Right lobe of liver (tissue), 6 donors: ENCODE results near the gene CDCP2. TPM values are rescaled to one million over a fixed set of nuclear protein-coding genes. Genes with fewer than 3 reads are reported as not detected.
A peak's percentile ranks its signal among the peaks of the same experiment; 100 is the strongest.

Source experiments
- ATAC-seq, 4 donors: fragments of 200-7000 bp; cut with Tn5 transposase; one replicate each; pipeline ENCODE4 v1.9.1; 2020; ENCODE audit warnings: mild to moderate bottlenecking in 4 of 4, moderate library complexity in 4 of 4
- DNase-seq, 3 donors: peaks; one replicate each; pipeline ENCODE4 v3.0.0-alpha.2; 2020
- H3K27ac ChIP-seq, 3 donors: fragments of 200-600 bp; one replicate each; pipeline ENCODE4 v1.8.0; 2022
- H3K27me3 ChIP-seq, 2 donors: fragments of 200-600 bp; one replicate each; pipeline ENCODE4 v1.8.0; 2022
- H3K36me3 ChIP-seq, 4 donors: fragments of 200-600 bp; sonication (generic) in 1 of 4; one replicate each; pipeline versions ENCODE4 v1.5.1 to v1.8.0; 2017 to 2022; ENCODE audit warnings: control low read depth in 1 of 4
- H3K4me1 ChIP-seq, 4 donors: fragments of 200-600 bp; sonication (generic) in 1 of 4; one replicate each; pipeline versions ENCODE4 v1.5.1 to v1.8.0; 2017 to 2022; ENCODE audit warnings: control low read depth in 1 of 4
- H3K4me3 ChIP-seq, 3 donors: fragments of 200-600 bp; one replicate each; pipeline ENCODE4 v1.8.0; 2022
- H3K9me3 ChIP-seq, 4 donors: fragments of 200-600 bp; sonication (generic) in 1 of 4; one replicate each; pipeline versions ENCODE4 v1.5.1 to v1.8.0; 2017 to 2022; ENCODE audit warnings: control low read depth in 1 of 4
- CTCF ChIP-seq, 4 donors: fragments of 200-600 bp in 3 of 4; fragments of 450-650 bp in 1 of 4; IDR thresholded peaks; one replicate each; pipeline versions ENCODE4 v1.5.1 to v1.8.0; 2016 to 2022; ENCODE audit warnings: antibody characterized with exemption in 4 of 4, mild to moderate bottlenecking in 2 of 4
- POLR2A ChIP-seq: fragments of 450-650 bp; IDR thresholded peaks from one replicate; pipeline ENCODE4 v1.6.1; 2017; ENCODE audit warnings: antibody characterized with exemption, mild to moderate bottlenecking
- WGBS: methylation state at CpG from one replicate; pipeline ENCODE4 v1.1.6; 2018; ENCODE audit warnings: low coverage, low lambda C conversion rate; ENCODE audit not compliant: insufficient coverage; ENCODE audit errors: missing lambda C conversion rate; 5-methylcytosine and 5-hydroxymethylcytosine counted together
- intact Hi-C, 2 donors: fragments of 100-400 bp; cut with DNase I; formaldehyde crosslinking; loops; one replicate each; pipeline versions ENCODE4 v1.11.2 to v1.14.1; 2022
- total RNA-seq, 6 experiments: library from RNA; depleted of rRNA in 2 of 6; stranded (reverse); fragments of >200 nt in 2 of 6; fragmentation: NEBNext Ultra II Directional in 3 of 6; extraction: Animal tissue kit (Norgen Biotek cat#: 25700) in 3 of 6; gene quantifications; one replicate each; pipeline versions ENCODE4 v1.1.0 to v1.2.4, GENCODE V29; 2016 to 2023
- donor health status: DM: no; HTN: yes; CAD: no.
- donor health status: DM: no; HTN: no; CAD: no.
- donor health status: DM: no; HTN: no; CAD: no.
- donor health status: DM: no; HTN: yes; CAD: no.
- donor health status: DM: no; HTN: yes; CAD: no.

Gene CDCP2
- total RNA-seq, 6 experiments from 2014 or later: not detected

- no peaks in the 10 kb centered on the region for H3K27me3 ChIP-seq
- intact Hi-C loops: no loop called here
- no peaks in the 10 kb centered on the region for H3K9me3 ChIP-seq
- H3K27ac ChIP-seq: no peak overlapping the region
- no peak for TF ChIP-seq CTCF (IDR thresholded peaks at IDR 0.05)
- TF ChIP-seq POLR2A: no peak
- ATAC-seq (no peak), DNase-seq (no peak)
- H3K4me1 ChIP-seq: peaks cover 0 to 12% (median 0%) of the 10 kb centered on the region in 4 donors
- no peak overlapping the region for H3K4me3 ChIP-seq
- WGBS: 83% methylated on average over 1 of the region's 4 CpGs
- no peaks in the 10 kb centered on the region for H3K36me3 ChIP-seq
These were observed 21.3 kb upstream of the CDCP2 start for GRCh38 chr1:54174106-54174505.

DNA sequence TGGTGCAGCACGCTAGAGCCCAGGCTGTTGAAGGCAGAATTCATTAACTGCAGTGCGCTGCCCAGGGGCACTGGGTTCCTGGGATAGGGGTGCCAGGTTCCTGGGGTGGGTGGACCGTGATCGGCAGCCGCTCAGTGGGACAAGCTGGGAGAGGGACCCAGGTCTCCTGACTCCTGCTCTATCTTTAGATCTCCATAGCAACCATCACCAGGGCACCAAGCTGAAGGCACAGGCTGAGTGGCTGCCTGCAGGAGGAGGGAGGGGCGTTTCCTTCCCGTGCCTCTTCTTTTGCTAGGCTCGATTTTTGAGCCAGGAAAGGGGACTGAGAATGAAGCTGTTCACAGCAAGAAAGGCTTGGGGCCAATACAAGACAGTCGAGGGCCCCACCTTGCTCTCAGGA lies 20.9 kb upstream of the CDCP2 start:
- no peak for DNase-seq

GRCh38 chr1:54172614-54173599 lies 20.1 kb upstream of the CDCP2 start:
- H3K9me3 ChIP-seq: no peaks in the 10 kb centered on the region
- peak; percentile 37 to 80 (median 75) for DNase-seq
- ATAC-seq: peak; percentile 86 to 96 (median 92)
- intact Hi-C loops: no loop called here
- no peak overlapping the region for H3K4me3 ChIP-seq
- H3K4me1 ChIP-seq: peaks cover 0 to 12% (median 0%) of the 10 kb centered on the region in 4 donors
- WGBS: 31% methylated on average over 5 of the region's 10 CpGs
- no peaks in the 10 kb centered on the region for H3K27me3 ChIP-seq
- TF ChIP-seq CTCF (IDR thresholded peaks at IDR 0.05) (no peak), POLR2A (no peak)
- no peaks in the 10 kb centered on the region for H3K36me3 ChIP-seq
- H3K27ac ChIP-seq: peak overlapping the region in 2 of 3 donors; percentile 12 to 61

More for the DNA sequence above, 20.9 kb upstream of the CDCP2 start:
- no CpG with 5 or more reads among the region's 9 CpGs for WGBS
- Histone ChIP-seq H3K27ac (peak overlapping the region in 1 of 3 donors; percentile 61), H3K4me1 (peaks cover 0 to 12% (median 0%) of the 10 kb centered on the region in 4 donors), H3K4me3 (no peak overlapping the region), H3K9me3 (no peaks in the 10 kb centered on the region), H3K36me3 (no peaks in the 10 kb centered on the region), H3K27me3 (no peaks in the 10 kb centered on the region)
- intact Hi-C loops: no loop called here
- TF ChIP-seq POLR2A: no peak
- TF ChIP-seq CTCF (IDR thresholded peaks at IDR 0.05): no peak
- no peak for ATAC-seq

DNA sequence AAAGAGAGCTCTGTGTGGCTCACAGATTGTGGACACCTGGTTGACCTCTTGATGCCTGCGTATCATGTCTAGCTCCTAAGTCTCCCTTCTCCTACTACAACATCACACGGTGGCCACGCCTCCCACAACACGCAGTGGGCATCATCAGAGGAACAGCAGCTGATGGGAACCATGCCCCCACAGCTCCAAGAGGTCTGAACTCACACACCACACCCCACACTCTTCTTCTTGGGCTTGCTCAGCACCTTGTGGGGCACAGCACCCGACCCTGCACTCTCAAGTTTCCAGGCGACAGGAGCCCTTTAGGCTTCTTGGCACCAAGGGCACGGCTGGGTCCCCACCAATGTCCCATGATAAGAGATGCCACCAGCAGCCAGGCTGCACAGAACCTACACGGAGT lies 18.8 kb upstream of the CDCP2 start:
- ATAC-seq: no peak
- H3K4me3 ChIP-seq: no peak overlapping the region
- no peak for DNase-seq
- 85% methylated on average over 5 of the region's 8 CpGs for WGBS
- H3K9me3 ChIP-seq: no peaks in the 10 kb centered on the region
- H3K4me1 ChIP-seq: peaks cover 0 to 12% (median 0%) of the 10 kb centered on the region in 4 donors
- no peaks in the 10 kb centered on the region for H3K27me3 ChIP-seq
- TF ChIP-seq CTCF (IDR thresholded peaks at IDR 0.05) (no peak), POLR2A (no peak)
- intact Hi-C loops: no loop called here
- H3K27ac ChIP-seq: no peak overlapping the region
- H3K36me3 ChIP-seq: no peaks in the 10 kb centered on the region
